Esophagus muscularis mucosa (tissue), 4 donors: ENCODE data around the gene UST.

Source experiments
- CTCF ChIP-seq, 3 experiments: fragments of 200-600 bp in 2 of 3; fragments of 450-650 bp in 1 of 3; sonication (generic) in 2 of 3; IDR thresholded peaks; one replicate each; pipeline ENCODE4 v1.5.1; 2017 to 2019; ENCODE audit warnings: antibody characterized with exemption in 3 of 3, mild to moderate bottlenecking in 2 of 3, moderate library complexity in 1 of 3
- EP300 ChIP-seq: sonication (generic); formaldehyde crosslinking; IDR thresholded peaks from one replicate; pipeline ENCODE4 v1.6.1; 2017; ENCODE audit warnings: antibody characterized with exemption
- POLR2A ChIP-seq: fragments of 450-650 bp; IDR thresholded peaks from one replicate; pipeline ENCODE4 v1.6.1; 2017; ENCODE audit warnings: antibody characterized with exemption, moderate library complexity, mild to moderate bottlenecking, low read depth

GRCh38 chr6:149064660-149065015 is 317.8 kb downstream of the UST start:
- no peak for TF ChIP-seq EP300
- TF ChIP-seq POLR2A, result no peak
- no peak for TF ChIP-seq CTCF (IDR thresholded peaks at IDR 0.05)
